Colonic mucosa (tissue), 4 donors: ENCODE data around the gene CCPG1. TPM values are rescaled to one million over a fixed set of nuclear protein-coding genes. Genes with fewer than 3 reads are reported as not detected.

Source experiments
- DNase-seq: peaks from one replicate; pipeline ENCODE4 v3.0.0-alpha.2; 2020
- H3K27ac ChIP-seq: fragments of 200-600 bp; one replicate; pipeline ENCODE4 v1.8.0; 2021
- H3K27me3 ChIP-seq: fragments of 200-600 bp; one replicate; pipeline ENCODE4 v1.8.0; 2021
- H3K36me3 ChIP-seq: fragments of 200-600 bp; one replicate; pipeline ENCODE4 v1.8.0; 2021
- H3K4me1 ChIP-seq: fragments of 200-600 bp; one replicate; pipeline ENCODE4 v1.8.0; 2021; ENCODE audit warnings: mild to moderate bottlenecking
- H3K4me3 ChIP-seq: fragments of 200-600 bp; one replicate; pipeline ENCODE4 v1.8.0; 2021
- H3K9ac ChIP-seq, 2 donors: one replicate each; pipeline ENCODE4 v1.7.0; 2013; ENCODE audit warnings: control low read depth in 2 of 2, low read depth in 2 of 2, low read length in 2 of 2
- H3K9me3 ChIP-seq: fragments of 200-600 bp; one replicate; pipeline ENCODE4 v1.8.0; 2021
- intact Hi-C: fragments of 100-400 bp; cut with DNase I; formaldehyde crosslinking; loops from one replicate; pipeline ENCODE4 v1.14.1; 2022
- total RNA-seq, 2 donors: library from RNA; stranded (reverse); fragmentation: NEBNext Ultra II Directional in 1 of 2; extraction: Animal tissue kit (Norgen Biotek cat#: 25700) in 1 of 2; gene quantifications; one replicate each; pipeline ENCODE4 v1.2.1, GENCODE V29; 2021
- TF ChIP-seq, protein P1 (sequence below): fragments of 200-600 bp; IDR thresholded peaks from one replicate; pipeline ENCODE4 v1.8.0; 2022; ENCODE audit warnings: antibody characterized with exemption, mild to moderate bottlenecking
- donor health status: healthy.
- donor health status: DM: no; HTN: no; CAD: no.
- donor health status: DM: no; HTN: no; CAD: no.

The CCPG1 gene
- total RNA-seq, 2 donors from 2014 or later = 57.9 to 71.7 TPM

DNA sequence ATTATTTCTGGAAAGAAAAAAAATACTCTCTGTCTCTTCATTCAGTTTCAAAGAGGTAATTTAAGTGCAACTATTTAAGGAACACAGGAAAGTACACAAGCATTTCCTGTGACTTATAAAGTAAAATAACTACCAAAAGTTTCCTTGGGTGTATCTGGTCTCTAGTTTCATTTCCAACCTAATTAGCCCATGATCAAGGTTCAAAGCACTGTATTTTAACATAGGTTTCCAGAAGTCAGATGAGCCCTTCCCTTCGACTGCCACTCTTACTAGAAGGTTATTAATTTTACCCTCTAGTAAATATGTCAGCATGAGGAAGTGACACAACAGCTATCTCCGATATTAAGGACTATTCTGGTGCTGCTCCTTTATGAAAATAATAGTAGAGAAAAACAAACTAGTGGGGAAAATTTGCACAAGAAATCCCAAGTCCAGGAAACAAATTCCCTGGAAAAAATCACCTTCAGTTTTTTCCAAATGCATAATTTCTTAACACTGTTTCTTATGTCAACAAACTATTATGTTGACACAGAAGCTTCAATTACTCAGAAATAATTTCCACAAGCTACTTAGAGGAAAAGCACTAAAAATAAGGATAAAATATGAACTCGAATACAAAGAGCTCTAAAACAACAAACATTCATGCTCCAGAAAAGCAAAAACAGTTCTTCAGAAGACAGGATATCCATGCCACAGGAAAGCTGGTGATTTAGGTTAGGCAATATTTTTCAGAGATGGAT, 35.3 kb downstream of the CCPG1 start:
- TF ChIP-seq, protein P1, sequence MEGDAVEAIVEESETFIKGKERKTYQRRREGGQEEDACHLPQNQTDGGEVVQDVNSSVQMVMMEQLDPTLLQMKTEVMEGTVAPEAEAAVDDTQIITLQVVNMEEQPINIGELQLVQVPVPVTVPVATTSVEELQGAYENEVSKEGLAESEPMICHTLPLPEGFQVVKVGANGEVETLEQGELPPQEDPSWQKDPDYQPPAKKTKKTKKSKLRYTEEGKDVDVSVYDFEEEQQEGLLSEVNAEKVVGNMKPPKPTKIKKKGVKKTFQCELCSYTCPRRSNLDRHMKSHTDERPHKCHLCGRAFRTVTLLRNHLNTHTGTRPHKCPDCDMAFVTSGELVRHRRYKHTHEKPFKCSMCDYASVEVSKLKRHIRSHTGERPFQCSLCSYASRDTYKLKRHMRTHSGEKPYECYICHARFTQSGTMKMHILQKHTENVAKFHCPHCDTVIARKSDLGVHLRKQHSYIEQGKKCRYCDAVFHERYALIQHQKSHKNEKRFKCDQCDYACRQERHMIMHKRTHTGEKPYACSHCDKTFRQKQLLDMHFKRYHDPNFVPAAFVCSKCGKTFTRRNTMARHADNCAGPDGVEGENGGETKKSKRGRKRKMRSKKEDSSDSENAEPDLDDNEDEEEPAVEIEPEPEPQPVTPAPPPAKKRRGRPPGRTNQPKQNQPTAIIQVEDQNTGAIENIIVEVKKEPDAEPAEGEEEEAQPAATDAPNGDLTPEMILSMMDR = no peak
- Histone ChIP-seq H3K4me1 (no peaks in the 10 kb centered on the region), H3K27ac (no peak overlapping the region), H3K9ac (no peak overlapping the region), H3K27me3 (no peaks in the 10 kb centered on the region), H3K36me3 (peaks cover 3% of the 10 kb centered on the region), H3K4me3 (no peak overlapping the region), H3K9me3 (no peaks in the 10 kb centered on the region)
- intact Hi-C loops = no loop called here
- DNase-seq = no peak

DNA sequence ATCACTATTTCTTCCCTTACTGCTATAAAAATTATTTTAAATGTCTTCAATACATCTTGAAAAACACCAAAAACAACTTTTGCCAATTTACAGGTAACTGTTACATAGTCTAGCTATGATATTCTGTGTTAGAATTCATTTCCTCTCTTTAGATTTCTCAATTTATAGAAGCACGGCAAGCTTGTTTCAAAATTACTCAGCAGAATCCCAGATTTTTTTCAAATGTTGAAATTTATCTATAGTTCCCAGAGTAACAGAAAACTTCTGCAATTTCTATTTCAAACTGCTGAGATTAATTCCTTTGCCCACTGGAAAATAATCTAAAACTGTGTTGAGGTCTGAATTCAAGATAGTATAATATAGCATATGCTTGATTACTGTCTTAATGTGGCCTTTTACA, 41.2 kb downstream of the CCPG1 start:
- no peak overlapping the region for H3K9ac ChIP-seq
- no peaks in the 10 kb centered on the region for H3K9me3 ChIP-seq
- no peak for DNase-seq
- H3K36me3 ChIP-seq = no peaks in the 10 kb centered on the region
- intact Hi-C loops = no loop called here
- H3K4me3 ChIP-seq = no peak overlapping the region
- H3K27me3 ChIP-seq = no peaks in the 10 kb centered on the region
- TF ChIP-seq, protein P1 = no peak
- no peaks in the 10 kb centered on the region for H3K4me1 ChIP-seq
- no peak overlapping the region for H3K27ac ChIP-seq

DNA sequence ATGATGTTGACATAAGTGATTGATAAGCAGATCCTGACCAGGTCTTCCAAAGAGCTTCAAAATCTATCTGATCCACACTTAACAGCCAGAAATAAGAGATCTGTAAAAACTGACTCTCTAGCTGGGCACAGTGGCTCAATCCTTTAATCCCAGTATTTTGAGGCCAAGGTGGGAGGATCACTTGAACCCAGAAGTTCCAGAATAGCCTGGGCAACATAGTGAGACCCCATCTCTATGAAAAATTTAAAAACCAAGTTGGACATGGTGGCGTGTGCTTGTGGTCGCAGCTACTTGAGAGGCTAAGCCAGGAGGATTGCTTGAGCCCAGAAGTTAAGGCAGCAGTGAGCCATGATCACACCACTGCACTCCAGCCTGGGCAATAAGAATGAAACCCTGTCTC, 45.5 kb downstream of the CCPG1 start:
- Histone ChIP-seq H3K9ac (no peak overlapping the region), H3K27ac (no peak overlapping the region), H3K36me3 (no peaks in the 10 kb centered on the region), H3K4me1 (no peaks in the 10 kb centered on the region), H3K9me3 (no peaks in the 10 kb centered on the region), H3K4me3 (no peak overlapping the region), H3K27me3 (no peaks in the 10 kb centered on the region)
- TF ChIP-seq, protein P1 = no peak
- intact Hi-C loops = no loop called here
- no peak for DNase-seq

- TF ChIP-seq, protein P1 = no peak
- H3K9ac ChIP-seq = no peak overlapping the region
- H3K36me3 ChIP-seq = no peaks in the 10 kb centered on the region
- H3K9me3 ChIP-seq = no peaks in the 10 kb centered on the region
- DNase-seq = no peak
- intact Hi-C loops = no loop called here
- H3K4me1 ChIP-seq = no peaks in the 10 kb centered on the region
- no peaks in the 10 kb centered on the region for H3K27me3 ChIP-seq
- H3K27ac ChIP-seq = no peak overlapping the region
- no peak overlapping the region for H3K4me3 ChIP-seq
Observed at GRCh38 chr15:55361048-55361447, 47.1 kb downstream of the CCPG1 start.

DNA sequence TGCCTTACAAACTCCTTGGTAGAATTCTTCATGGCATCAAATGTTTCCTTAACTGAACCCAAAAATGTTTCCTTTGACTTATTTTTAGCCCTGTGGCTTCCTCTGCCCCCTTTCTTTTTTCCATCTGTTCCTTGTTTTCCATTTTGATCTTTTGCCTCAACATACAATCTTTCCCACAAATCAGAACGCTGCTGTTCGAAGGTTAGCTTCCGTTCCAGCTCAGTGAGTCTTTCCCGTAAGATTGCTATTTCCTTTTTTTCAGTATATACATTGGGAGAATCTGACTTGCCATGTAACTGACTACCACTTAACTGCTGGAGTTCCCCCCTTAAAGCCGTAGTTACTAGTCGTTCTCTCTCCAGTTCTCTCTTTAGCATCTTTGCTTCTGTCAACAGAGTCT, 47.9 kb downstream of the CCPG1 start:
- no peaks in the 10 kb centered on the region for H3K4me1 ChIP-seq
- no peak overlapping the region for H3K9ac ChIP-seq
- no peaks in the 10 kb centered on the region for H3K9me3 ChIP-seq
- no peak overlapping the region for H3K27ac ChIP-seq
- TF ChIP-seq, protein P1 = no peak
- H3K36me3 ChIP-seq = no peaks in the 10 kb centered on the region
- intact Hi-C loops = no loop called here
- no peaks in the 10 kb centered on the region for H3K27me3 ChIP-seq
- H3K4me3 ChIP-seq = no peak overlapping the region
- no peak for DNase-seq
